Activated naive CD8-positive, alpha-beta T cell treated with anti-CD3 and anti-CD28 coated beads, Interleukin-2, amount 10 ng/mL, durations not matched to agents 7 days and 5 days (primary cell): ENCODE results near the gene IFNL2. TPM values are rescaled to one million over a fixed set of nuclear protein-coding genes. Genes with fewer than 3 reads are reported as not detected.

Experiments used
- ATAC-seq: fragments of 150-1000 bp; cut with Tn5 transposase; one replicate; pipeline ENCODE4 v1.10.0; 2021; ENCODE audit warnings: low read depth, moderate library complexity
- POLR2A ChIA-PET: fragments of 350-600 bp; sonication (Branson Sonifier 250); formaldehyde crosslinking; loops from one replicate; lab custom pipeline; 2021; ENCODE audit warnings: antibody characterized with exemption; lab: Charles Lee
- DNase-seq: peaks from one replicate; pipeline ENCODE4 v3.0.0; 2021
- H3K27ac Mint-ChIP-seq: one replicate; pipeline ENCODE4 v1.8.0; 2022; ENCODE audit warnings: mild to moderate bottlenecking, mixed read lengths
- H3K27me3 Mint-ChIP-seq: one replicate; pipeline ENCODE4 v1.8.0; 2022; ENCODE audit warnings: mild to moderate bottlenecking, moderate library complexity, mixed read lengths
- H3K36me3 Mint-ChIP-seq: one replicate; pipeline ENCODE4 v1.8.0; 2021; ENCODE audit warnings: mild to moderate bottlenecking, mixed read lengths
- H3K4me1 Mint-ChIP-seq: one replicate; pipeline ENCODE4 v1.8.0; 2021; ENCODE audit warnings: mixed read lengths
- H3K4me3 Mint-ChIP-seq: one replicate; pipeline ENCODE4 v1.8.0; 2022; ENCODE audit warnings: mild to moderate bottlenecking, moderate library complexity, mixed read lengths
- H3K9me3 Mint-ChIP-seq: one replicate; pipeline ENCODE4 v1.8.0; 2021; ENCODE audit warnings: mixed read lengths
- total RNA-seq, 2 experiments: library from RNA; stranded (reverse); gene quantifications; one replicate each; pipeline ENCODE4 v1.2.3, GENCODE V29; 2021

The IFNL2 gene
- total RNA-seq, 2 experiments from 2014 or later, result not detected

- H3K27ac Mint-ChIP-seq, result peak overlapping the region; percentile 64
- ATAC-seq, result no peak
- POLR2A ChIA-PET, result no interaction called here
- no peak for DNase-seq
- H3K4me3 Mint-ChIP-seq, result peak overlapping the region; percentile 74
- peaks cover 16% of the 10 kb centered on the region for H3K36me3 Mint-ChIP-seq
- no peaks in the 10 kb centered on the region for H3K9me3 Mint-ChIP-seq
- peaks cover 3% of the 10 kb centered on the region for H3K27me3 Mint-ChIP-seq
- H3K4me1 Mint-ChIP-seq, result peaks cover 27% of the 10 kb centered on the region
These were observed 51.1 kb downstream of the IFNL2 start for GRCh38 chr19:39319098-39319891.

Other genes with a start within 250 kb of the IFNL2 start
- gene FBXO27, start 235.8 kb upstream of the IFNL2 start, total RNA-seq, result not detected
- gene ACP7, start 184.0 kb upstream of the IFNL2 start, total RNA-seq, result not detected
- 10 to 100 TPM; 16.1 to 17.1 TPM for gene PAK4, start 142.6 kb upstream of the IFNL2 start, total RNA-seq
- gene NCCRP1, start 71.4 kb upstream of the IFNL2 start, total RNA-seq, result not detected
- gene SYCN, start 64.1 kb upstream of the IFNL2 start, total RNA-seq, result not detected
- not detected for gene IFNL3, start 23.4 kb upstream of the IFNL2 start, total RNA-seq
- gene IFNL4, start 19.5 kb upstream of the IFNL2 start, total RNA-seq, result not detected
- not detected for gene IFNL1, start 28.0 kb downstream of the IFNL2 start, total RNA-seq
- gene LRFN1, start 52.5 kb downstream of the IFNL2 start, total RNA-seq, result 1 to 10 TPM; 9.2 to 9.4 TPM
- 100 to 1,000 TPM; 428 to 433 TPM for gene GMFG, start 67.6 kb downstream of the IFNL2 start, total RNA-seq
- 10 to 100 TPM; 47.8 to 51.3 TPM for gene SAMD4B, start 74.0 kb downstream of the IFNL2 start, total RNA-seq
- gene PAF1, start 122.7 kb downstream of the IFNL2 start, total RNA-seq, result 10 to 100 TPM; 40.7 to 47.0 TPM
- 10 to 100 TPM; 39.0 to 40.7 TPM for gene MED29, start 123.0 kb downstream of the IFNL2 start, total RNA-seq
- gene ZFP36, start 138.5 kb downstream of the IFNL2 start, total RNA-seq, result 100 to 1,000 TPM; 102 to 107 TPM
- 10 to 100 TPM; 65.7 to 65.9 TPM for gene PLEKHG2, start 144.3 kb downstream of the IFNL2 start, total RNA-seq
- gene RPS16, start 167.6 kb downstream of the IFNL2 start, total RNA-seq, result 1,000 to 10,000 TPM; 2,294 to 2,369 TPM
- gene SUPT5H, start 177.2 kb downstream of the IFNL2 start, total RNA-seq, result 100 to 1,000 TPM; 173 to 176 TPM
- gene TIMM50, start 212.4 kb downstream of the IFNL2 start, total RNA-seq, result 10 to 100 TPM; 42.8 to 46.8 TPM
- under 1 TPM; 0.19 to 0.23 TPM for gene DLL3, start 230.6 kb downstream of the IFNL2 start, total RNA-seq
- gene SELENOV, start 246.7 kb downstream of the IFNL2 start, total RNA-seq, result not detected